IPS DF 6.9 (cell line): ENCODE data around the gene COPS3.

Experiments
- DNase-seq: peaks from one replicate; pipeline ENCODE4 v3.0.0-alpha.2; 2013; ENCODE audit warnings: low read depth, low spot score
- H3K27ac ChIP-seq: one replicate; pipeline ENCODE4 v1.5.1; 2013; ENCODE audit warnings: low read length, control low read depth
- H3K27me3 ChIP-seq: 2 replicates; pipeline ENCODE4 v1.6.1; 2013; ENCODE audit warnings: mild to moderate bottlenecking, low read length; ENCODE audit not compliant: control insufficient read depth, insufficient read depth
- H3K36me3 ChIP-seq: 2 replicates; pipeline ENCODE4 v1.6.1; 2013; ENCODE audit warnings: low read length; ENCODE audit not compliant: control insufficient read depth, insufficient read depth
- H3K4me1 ChIP-seq: 2 replicates; pipeline ENCODE4 v1.6.1; 2013; ENCODE audit warnings: low read length; ENCODE audit not compliant: control insufficient read depth, insufficient read depth
- H3K4me3 ChIP-seq: 2 replicates; pipeline ENCODE4 v1.5.1; 2013; ENCODE audit warnings: mild to moderate bottlenecking, low read length
- H3K9me3 ChIP-seq: 2 replicates; pipeline ENCODE4 v1.6.1; 2013; ENCODE audit warnings: low read length, inconsistent platforms; ENCODE audit not compliant: control insufficient read depth, insufficient read depth
- whole genome bisulfite sequencing: extraction: QIAGEN DNeasy Blood & Tissue Kit; methylation state at CpG from one replicate; pipeline ENCODE4 v1.1.7; 2013; ENCODE audit warnings: mixed read lengths, missing lambda C conversion rate; ENCODE audit not compliant: insufficient read length, insufficient coverage; 5-methylcytosine and 5-hydroxymethylcytosine counted together

The COPS3 gene

DNA sequence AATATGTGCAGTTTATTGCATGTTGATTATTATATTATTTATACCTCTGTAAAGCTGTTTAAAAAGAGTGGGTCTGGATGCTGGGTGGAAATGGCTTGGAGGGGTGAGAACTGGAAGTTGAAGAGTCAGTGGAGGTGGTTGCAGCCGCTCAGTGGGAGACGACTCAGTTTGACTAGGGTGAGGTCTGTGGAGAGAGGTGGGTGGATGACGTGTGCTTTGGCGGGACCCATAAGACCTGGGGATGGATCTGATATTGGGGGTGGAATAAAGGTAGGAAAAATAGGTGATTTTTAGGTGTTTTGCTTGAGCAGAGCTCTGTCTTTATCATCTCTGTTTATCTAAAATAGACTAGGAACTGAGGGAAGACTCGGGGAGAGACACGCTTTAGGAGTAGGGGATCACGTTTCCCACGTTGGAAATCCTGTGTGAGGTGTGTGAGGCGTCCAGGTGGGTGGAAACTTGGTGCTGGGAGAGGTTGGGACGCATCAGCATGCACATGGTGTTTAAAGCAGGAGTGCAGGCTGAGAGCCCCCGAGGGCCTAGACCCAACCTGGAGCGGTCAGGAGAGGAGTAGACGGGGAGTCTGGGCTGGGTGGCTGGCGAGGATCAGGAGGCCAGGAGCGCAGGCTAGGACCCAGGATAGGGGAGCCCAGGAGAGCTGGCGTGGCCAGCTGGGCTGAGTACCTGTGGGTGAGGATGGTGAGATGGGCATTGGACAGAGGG lies 39.3 kb upstream of the COPS3 start:
- no peaks in the 10 kb centered on the region for H3K4me1 ChIP-seq
- H3K27ac ChIP-seq = no peak overlapping the region
- no CpG with 5 or more reads among the region's 16 CpGs for WGBS
- DNase-seq = no peak
- 0 out of 2 replicates have a peak, but pooled peaks cover 6% of the 10 kb centered on the region for H3K36me3 ChIP-seq
- H3K27me3 ChIP-seq = no peaks in the 10 kb centered on the region
- no peak overlapping the region for H3K4me3 ChIP-seq
- no peaks in the 10 kb centered on the region for H3K9me3 ChIP-seq

DNA sequence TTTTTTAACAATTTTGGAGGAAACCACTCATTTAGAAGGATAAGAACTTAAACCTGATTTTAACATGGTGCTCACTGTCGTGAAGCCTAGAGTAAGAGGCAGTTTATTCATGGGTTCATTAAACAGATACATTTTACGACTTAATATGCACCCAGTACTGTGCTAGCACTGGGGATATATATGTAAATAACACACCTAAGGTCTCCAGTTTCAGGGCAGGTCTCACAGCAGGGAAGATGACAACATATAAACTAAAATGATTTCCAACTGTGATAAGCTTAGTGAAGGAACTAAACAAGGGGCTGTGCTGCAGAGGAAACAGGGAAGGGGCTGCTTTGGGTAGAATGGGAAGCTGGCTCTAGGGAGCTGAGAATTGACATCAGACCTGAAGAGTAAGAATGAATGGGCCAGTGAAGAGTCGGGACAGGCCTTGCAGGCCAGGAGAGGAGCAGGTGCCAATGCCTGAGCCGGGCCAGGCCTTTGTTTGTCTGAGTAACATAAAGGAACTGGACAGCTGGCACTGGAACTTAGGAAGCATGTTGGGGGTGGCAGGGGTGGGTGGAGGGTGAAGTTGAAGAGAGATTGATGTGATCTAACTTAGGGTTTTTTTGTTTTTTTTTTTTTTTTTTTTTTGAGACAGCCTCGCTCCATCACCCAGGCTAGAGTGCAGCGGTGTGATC lies 34.2 kb upstream of the COPS3 start:
- Histone ChIP-seq H3K27me3 (no peaks in the 10 kb centered on the region), H3K4me3 (no peak overlapping the region), H3K36me3 (no peaks in the 10 kb centered on the region), H3K4me1 (no peaks in the 10 kb centered on the region), H3K9me3 (no peaks in the 10 kb centered on the region), H3K27ac (no peak overlapping the region)
- WGBS = no CpG with 5 or more reads among the region's 6 CpGs
- DNase-seq = no peak

GRCh38 chr17:17314501-17315071 lies 33.5 kb upstream of the COPS3 start:
- H3K4me3 ChIP-seq = no peak overlapping the region
- no peaks in the 10 kb centered on the region for H3K36me3 ChIP-seq
- no peak overlapping the region for H3K27ac ChIP-seq
- WGBS = no CpG with 5 or more reads among the region's 5 CpGs
- DNase-seq = no peak
- H3K4me1 ChIP-seq = no peaks in the 10 kb centered on the region
- no peaks in the 10 kb centered on the region for H3K9me3 ChIP-seq
- H3K27me3 ChIP-seq = no peaks in the 10 kb centered on the region

DNA sequence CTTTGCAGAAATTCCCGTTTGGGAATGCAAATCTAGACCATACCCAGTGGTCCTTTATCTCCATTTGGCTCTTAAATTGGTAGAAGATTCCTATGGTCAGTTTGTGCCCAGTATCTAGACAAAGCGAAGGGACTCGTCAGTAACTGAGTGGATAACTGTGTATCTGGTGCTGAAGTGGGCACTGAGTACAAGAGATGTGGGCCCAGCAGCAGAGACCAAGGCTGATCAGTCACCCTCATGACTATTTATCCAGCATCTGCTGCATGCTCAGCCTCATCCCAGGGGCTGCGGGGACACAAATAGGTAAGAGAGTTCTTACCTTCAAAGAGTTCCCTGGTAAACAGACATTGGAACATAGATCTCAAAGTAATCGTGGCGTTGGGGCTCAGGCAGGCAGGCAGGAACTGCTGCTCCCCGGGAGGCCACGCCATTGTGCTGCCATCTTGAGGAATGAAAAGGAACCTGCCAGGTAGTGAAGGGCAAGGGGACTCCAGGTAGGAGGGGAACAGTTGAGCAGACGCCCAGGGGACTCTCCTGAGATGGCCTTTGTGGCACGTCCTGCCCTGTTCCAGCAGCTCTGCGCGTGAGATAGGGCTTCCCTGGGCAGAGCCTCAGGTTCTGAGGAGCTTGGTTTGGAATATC lies 32.4 kb upstream of the COPS3 start:
- Histone ChIP-seq H3K36me3 (no peaks in the 10 kb centered on the region), H3K27me3 (no peaks in the 10 kb centered on the region), H3K4me1 (no peaks in the 10 kb centered on the region), H3K27ac (no peak overlapping the region), H3K4me3 (no peak overlapping the region), H3K9me3 (no peaks in the 10 kb centered on the region)
- DNase-seq = peak; percentile 29
- no CpG with 5 or more reads among the region's 12 CpGs for WGBS

DNA sequence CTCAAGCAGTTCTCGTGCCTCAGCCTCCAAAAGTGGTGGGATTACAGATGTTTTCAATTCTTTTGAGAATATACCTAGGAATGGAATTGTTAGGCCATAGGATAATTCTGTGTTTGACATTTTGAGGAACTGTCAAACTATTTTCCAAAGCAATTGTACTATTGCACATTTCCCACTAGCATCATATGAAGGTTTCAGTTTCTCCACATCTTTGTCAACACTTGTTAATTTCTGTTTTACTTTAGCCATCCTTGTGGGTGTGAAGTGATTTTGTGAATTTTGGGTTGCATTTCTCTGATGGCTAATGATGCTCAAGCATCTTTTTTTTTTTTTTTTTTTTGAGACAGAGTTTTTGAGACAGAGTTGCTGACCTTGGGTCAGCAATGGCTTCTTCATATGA lies 28.3 kb upstream of the COPS3 start:
- no CpG with 5 or more reads among the region's 1 CpG for WGBS
- Histone ChIP-seq H3K27ac (no peak overlapping the region), H3K4me3 (no peak overlapping the region), H3K9me3 (no peaks in the 10 kb centered on the region), H3K27me3 (no peaks in the 10 kb centered on the region), H3K4me1 (no peaks in the 10 kb centered on the region), H3K36me3 (no peaks in the 10 kb centered on the region)
- DNase-seq = no peak

- Histone ChIP-seq H3K27me3 (no peaks in the 10 kb centered on the region), H3K4me1 (no peaks in the 10 kb centered on the region), H3K27ac (no peak overlapping the region), H3K4me3 (no peak overlapping the region), H3K9me3 (no peaks in the 10 kb centered on the region), H3K36me3 (no peaks in the 10 kb centered on the region)
- no peak for DNase-seq
- WGBS = no CpG with 5 or more reads among the region's 8 CpGs
These were observed 24.3 kb upstream of the COPS3 start for GRCh38 chr17:17305281-17305801.

- Histone ChIP-seq H3K9me3 (no peaks in the 10 kb centered on the region), H3K27ac (no peak overlapping the region), H3K27me3 (no peaks in the 10 kb centered on the region), H3K36me3 (no peaks in the 10 kb centered on the region), H3K4me1 (no peaks in the 10 kb centered on the region), H3K4me3 (no peak overlapping the region)
- no CpG with 5 or more reads among the region's 2 CpGs for WGBS
- DNase-seq = no peak
These were observed 23.5 kb upstream of the COPS3 start for GRCh38 chr17:17304521-17304985.

DNA sequence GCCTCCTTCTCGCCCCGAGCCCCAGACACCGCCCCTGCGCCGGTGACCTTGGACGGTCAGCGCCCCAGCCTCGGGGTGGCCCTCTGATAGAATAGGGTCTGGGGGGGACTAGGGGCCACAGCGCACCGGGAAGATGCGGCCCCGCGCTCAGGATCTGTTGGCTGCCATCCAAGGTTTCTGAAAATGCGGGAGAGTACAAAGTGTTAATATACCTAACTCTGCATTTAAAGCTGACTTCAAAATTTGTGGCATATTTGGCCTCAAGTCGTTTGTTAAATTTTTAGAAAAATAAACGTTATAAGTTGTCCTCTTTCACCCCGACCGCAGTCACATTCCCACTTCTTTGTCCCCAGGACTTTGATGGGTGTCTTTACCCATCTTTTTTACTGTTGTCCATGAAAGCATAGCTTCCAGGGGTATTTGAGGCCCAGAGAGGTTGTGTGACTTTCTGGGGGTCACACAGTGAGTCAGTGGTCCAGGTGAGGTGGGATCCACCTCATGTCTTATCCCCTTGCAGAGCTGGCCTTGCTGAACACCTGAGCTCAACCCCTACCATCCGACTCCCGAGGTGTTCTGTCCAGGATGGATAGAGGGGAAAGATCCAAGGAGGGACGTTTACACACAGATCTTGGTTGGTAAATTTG lies 22.9 kb upstream of the COPS3 start:
- Histone ChIP-seq H3K27me3 (no peaks in the 10 kb centered on the region), H3K27ac (no peak overlapping the region), H3K4me1 (no peaks in the 10 kb centered on the region), H3K9me3 (no peaks in the 10 kb centered on the region), H3K4me3 (peak overlapping the region; percentile 96), H3K36me3 (no peaks in the 10 kb centered on the region)
- no CpG with 5 or more reads among the region's 21 CpGs for WGBS
- no peak for DNase-seq

- Histone ChIP-seq H3K27me3 (no peaks in the 10 kb centered on the region), H3K4me1 (no peaks in the 10 kb centered on the region), H3K4me3 (peak within 1 kb of the TSS; percentile 96), H3K9me3 (no peaks in the 10 kb centered on the region), H3K27ac (no peak within 1 kb of the TSS), H3K36me3 (no peaks in the 10 kb centered on the region)
- no CpG with 5 or more reads among the region's 107 CpGs for WGBS
- DNase-seq = peak; percentile 33
These were observed 22.2 kb upstream of the COPS3 start, which contains the start of gene NT5M for GRCh38 chr17:17303010-17303846. Gene NT5M, plus strand, starts transcription at chr17:17303373. Its CDS starts 178 bp downstream, at chr17:17303551.
